Hematopoietic multipotent progenitor cell treated with erythropoietin and hydrocortisone succinate and interleukin-3 and kit ligand, for 15 days (in vitro differentiated cells): ENCODE data around the gene TMPRSS9.

Experiments used
- DNase-seq: peaks from one replicate; pipeline ENCODE4 v3.0.0-alpha.2; 2015; ENCODE audit warnings: low spot score

TMPRSS9 gene

DNA sequence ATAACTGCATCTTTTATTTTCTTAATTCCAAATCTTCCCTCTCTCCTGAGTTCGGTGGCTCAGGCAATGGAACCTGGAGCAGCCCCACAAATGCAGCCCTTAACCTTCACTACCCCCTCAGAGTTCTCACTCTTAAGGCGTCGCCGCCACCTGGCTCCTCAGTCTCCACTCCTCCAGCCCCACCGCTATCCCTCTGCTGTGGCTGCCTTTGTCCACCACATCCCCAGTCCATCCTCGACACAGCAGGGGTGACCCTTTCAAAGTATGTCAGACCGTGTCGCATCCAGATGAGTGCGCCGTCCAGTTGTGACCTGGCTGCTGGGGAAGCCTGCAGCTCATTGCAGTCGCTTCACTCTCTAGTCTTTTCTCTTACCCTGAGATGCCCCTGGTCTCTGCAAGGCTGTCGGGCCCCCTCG, 30.6 kb upstream of the TMPRSS9 start:
- DNase-seq = no peak

DNA sequence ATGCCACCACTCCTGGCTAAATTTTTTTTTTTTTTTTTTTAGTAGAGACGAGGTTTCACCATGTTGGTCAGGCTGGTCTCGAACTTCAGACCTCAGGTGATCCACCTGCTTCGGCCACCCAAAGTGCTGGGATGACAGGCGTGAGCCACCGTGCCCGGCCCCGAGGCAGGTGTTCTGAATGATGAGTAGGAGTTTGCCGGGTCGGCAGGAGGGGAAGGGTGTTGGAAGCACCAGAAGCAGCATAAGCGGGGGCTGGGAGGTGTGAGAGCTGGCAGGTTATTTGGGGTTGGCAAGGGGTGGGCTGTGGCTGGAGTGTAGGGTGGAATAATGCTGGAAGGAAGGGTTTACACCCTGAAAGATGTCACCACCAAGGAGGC, 29.8 kb upstream of the TMPRSS9 start:
- DNase-seq = no peak

DNA sequence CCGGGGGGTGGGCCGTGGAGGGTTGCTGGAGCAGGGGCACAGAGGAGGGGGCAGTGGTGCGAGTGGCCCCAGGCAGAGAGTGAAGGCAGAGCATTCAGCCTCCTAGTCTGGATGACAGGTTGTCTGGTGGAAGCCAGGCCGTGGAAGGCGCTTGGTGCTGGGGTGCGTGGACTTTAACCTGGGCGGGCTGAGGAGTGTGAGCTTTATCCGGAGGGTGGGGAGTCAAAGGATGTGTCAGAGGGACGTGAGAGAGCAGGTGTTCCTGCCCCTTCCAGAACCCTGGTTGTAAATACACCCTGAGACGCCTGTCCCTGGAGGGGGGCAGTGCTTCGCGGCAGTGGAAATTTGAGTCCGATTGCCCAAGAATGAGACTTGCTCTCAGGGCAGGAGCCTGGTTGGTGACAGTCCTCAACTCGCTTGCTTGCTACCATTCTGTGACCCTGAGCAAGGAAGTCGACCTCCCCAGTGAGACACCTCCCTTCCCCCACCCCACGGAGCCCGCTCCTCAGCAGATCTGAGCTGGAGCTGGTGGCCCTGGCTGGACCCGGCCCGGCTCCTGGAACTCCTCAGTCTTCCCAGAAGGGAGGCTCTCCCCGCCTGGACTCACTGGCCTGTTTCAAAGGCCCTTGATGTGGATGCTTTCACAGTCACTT, 29.3 kb upstream of the TMPRSS9 start:
- DNase-seq = no peak

DNA sequence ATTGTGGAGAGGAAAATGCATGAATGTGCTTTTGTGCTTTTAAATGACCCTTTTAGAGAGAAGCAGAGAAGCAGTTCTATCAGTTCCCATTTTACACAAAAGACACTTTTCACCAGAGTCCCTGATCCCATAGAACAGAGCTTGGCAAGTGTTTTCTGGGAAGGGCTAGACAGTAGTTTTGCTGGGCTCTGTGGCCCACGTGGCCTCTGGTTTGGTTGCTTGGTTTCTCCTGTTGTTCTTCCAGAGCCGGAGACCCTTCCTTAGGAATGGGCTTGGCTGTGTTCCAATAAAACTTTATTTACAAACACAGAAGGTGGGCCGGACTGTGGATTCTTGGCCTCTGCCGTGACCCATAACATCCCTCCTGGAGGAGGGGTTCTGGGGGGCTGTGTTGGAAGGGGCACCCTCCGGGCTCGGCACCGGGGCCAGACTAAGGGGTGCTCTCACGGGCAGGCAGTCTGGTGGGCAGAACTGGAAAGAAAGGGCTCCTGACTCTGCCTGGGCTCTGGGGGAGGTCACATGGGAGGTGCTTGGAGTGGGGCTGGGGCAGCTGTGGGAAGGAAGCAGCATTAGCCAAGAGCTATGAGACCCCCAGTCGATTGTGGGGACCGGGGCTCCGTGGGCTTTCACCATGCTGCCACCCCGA, 28.3 kb upstream of the TMPRSS9 start:
- DNase-seq = no peak

DNA sequence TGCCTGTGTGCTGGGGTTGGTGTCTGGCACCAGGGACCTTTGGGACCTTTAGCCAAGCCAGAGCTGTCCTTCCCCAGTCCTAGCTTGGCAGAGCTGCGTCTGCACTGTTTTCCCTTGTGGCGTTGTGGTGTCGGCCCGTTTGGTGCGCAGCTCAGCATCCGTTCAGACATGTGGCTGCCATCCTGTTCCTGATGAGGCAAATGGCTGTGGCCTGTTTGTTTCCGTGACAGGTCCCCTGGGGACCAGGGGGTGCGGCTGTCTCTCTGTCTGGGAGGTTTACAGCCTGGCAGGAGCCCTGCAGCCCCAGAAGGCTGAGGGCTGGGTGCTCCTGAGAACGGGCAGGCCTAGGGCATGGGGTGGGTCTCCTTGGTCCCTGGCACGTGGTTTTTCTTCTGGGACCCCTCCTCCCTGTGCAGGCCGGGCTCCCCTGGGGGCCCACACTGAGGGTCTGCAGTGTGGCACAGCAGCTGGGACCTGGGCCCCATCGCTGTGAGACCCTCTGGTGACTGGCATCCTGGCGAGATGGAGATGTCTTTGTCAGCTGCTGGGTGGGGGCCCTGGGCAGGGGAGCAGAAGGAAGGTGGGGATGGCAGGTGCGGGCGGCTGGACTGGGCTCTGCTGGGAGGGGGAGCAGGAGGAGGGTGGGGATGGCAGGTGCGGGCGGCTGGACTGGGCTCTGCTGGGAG, 27.6 kb upstream of the TMPRSS9 start:
- DNase-seq = no peak

DNA sequence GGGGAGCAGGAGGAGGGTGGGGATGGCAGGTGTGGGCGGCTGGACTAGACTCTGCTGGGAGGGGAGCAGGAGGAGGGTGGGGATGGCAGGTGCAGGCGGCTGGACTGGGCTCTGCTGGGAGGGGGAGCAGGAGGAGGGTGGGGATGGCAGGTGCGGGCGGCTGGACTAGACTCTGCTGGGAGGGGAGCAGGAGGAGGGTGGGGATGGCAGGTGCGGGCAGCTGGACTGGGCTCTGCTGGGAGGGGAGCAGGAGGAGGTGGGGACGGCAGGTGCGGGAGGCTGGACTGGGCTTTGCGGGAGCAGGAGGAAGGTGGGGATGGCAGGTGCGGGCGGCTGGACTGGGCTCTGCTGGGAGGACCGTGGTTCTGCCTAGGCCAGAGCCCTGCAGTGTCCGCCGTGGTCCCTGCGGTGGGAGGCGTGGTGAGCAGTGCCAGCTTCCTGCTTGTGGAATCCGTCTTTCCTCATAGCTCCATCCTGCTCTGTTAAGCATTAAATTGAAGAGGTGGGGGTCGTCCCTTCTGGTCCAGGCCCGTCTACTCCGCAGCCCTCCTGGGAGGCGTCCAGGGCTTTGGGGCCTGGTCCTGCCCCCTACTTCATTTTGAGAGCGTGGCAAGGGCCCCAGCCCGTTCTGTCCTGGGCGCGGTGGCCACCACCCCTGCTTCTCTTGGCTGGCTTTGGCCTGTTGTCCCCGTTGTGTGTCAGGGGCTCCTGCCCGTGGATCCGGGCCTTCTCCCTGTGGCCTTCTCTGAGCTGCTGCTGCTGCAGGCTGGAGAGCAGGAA, 26.8 kb upstream of the TMPRSS9 start:
- no peak for DNase-seq

DNA sequence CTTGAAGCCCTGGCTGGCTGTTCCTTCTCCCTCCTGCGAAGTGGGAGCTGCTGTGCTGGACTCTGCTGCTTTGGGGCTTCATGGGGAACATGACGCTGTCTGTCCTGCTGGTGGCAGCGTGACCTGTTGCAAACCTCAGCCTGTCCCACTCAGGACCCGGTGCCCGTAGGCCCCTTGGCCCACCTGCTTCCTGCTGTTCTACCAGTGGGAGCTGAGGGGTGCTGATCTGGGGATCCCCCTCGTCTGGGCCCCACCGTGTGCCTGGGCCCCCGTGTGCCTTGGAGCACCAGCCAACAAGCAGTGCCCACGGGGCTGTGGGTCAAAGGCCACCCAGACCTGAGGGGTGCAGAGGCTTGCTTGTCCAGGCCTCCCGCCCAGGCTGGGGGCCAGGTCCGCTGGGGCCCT, 26.3 kb upstream of the TMPRSS9 start:
- DNase-seq = no peak

DNA sequence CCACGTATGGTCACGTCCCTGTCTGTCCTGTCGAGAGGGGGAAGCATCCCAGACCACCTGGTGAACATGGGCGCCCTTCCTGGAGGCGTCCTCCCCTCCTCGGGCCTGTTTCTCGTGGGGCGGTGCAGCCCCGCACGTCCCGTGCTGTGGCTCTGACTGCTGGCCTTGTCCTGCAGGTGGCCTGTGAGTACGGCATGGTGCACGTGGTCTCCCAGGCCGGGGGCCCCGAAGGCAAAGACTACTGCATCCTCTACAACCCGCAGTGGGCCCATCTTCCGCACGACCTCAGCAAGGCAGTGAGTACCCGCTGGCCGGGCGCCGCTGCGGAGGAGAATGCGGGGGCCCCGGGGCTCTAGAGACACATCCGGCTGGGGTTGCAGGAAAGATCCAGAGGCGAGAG, 25.6 kb upstream of the TMPRSS9 start:
- no peak for DNase-seq

DNA sequence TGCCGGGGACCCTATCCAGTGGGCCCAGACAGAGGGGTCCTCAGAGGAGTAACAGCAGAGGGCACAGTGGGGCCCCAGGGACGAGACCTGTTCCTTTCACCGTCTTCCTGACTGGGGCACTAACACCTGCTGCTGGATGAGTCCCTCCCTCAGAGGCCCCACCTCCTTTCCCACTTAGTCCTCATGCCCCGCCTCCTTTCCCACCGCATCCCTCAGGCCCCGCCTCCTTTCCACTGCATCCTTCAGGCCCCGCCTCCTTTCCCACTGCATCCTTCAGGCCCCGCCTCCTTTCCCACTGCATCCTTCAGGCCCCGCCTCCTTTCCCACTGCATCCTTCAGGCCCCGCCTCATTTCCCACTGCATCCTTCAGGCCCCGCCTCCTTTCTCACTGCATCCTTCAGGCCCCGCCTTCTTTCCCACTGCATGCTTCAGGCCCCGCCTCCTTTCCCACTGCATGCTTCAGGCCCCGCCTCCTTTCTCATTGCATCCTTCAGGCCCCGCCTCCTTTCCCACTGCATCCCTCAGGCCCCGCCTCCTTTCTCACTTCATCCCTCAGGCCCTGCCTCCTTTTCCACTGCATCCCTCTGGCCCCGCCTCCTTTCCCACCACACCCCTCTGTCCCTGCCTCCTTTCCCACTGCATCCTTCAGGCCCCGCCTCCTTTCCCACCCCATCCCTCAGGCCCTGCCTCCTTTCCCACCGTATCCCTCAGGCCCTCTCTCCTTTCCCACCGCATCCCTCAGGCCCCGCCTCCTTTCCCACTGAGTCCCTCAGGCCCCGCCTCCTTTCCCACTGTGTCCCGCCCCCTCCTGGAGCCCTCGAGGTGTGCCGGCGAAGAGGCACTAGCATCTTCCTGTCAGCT, 24.8 kb upstream of the TMPRSS9 start:
- no peak for DNase-seq

DNA sequence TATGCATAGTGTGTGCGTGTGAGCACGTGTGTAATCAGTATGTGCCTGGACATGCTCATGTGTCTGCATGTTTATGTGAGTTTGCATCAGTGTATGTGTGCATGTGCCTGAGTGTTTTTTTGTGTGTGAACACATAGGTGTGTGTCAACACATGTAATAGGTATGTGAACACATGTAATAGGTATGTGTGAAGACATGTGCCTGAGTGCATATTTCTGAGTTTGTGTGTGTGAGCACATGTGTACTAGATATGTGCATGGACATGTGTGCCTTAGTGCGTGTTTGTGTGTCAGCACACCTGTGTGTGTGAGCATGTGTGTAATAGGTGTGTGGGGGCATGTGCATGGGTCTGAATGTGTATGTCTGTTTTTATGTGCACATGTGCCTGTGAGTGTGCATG, 24.2 kb upstream of the TMPRSS9 start:
- DNase-seq = no peak

DNA sequence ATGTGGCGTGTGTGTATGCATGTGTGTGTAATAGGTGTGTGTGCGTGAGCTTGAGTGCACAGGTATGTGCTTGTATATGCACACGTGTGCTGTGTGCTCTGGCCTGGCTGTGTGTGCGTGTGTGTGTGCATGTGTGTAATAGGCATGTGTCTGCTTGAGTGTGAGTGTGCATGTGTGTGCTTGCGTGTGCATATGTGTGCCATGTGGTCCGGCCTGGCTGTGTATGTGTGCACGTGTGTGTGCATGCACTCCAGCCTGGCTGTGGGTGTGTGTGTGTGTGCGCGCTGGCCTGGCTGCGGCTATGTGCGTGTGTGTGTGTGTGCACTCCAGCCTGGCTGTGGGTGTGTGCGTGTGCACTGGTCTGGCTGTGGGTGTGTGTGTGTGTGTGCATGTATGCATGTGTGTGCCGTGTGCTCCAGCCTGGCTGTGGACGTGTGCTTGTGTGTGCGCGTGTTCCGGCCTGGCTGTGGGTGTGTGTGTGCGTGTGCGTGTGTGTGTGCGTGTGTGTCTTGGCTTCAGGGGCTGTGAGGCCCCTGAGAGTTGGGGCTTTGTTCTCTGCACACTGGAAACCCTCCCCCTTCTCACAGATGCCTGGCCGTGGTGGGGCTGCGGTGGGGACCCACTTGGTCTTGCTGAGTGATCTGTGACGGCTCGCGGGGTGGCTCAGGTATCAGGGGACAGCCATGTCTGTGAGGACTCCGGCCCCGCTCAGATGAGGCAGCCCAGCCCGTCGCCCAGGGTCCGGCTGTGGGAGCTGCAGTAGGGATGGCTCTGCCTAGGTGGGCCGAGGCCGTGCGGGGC, 23.3 kb upstream of the TMPRSS9 start:
- no peak for DNase-seq

DNA sequence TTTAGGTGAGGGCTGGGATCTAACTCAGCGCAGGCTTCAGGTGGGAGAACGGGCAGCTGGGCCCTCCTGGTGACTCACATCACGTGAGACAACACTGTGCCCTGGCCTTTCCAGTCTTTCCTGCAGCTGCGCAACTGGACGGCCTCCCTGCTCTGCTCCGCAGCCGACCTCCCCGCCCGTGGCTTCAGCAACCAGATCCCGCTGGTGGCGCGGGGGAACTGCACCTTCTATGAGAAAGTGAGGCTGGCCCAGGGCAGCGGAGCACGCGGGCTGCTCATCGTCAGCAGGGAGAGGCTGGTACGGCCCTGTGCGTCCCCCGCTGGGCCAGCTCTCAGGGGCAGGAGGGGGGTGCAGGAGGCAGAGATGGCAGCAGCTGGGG, 22.7 kb upstream of the TMPRSS9 start:
- no peak for DNase-seq

DNA sequence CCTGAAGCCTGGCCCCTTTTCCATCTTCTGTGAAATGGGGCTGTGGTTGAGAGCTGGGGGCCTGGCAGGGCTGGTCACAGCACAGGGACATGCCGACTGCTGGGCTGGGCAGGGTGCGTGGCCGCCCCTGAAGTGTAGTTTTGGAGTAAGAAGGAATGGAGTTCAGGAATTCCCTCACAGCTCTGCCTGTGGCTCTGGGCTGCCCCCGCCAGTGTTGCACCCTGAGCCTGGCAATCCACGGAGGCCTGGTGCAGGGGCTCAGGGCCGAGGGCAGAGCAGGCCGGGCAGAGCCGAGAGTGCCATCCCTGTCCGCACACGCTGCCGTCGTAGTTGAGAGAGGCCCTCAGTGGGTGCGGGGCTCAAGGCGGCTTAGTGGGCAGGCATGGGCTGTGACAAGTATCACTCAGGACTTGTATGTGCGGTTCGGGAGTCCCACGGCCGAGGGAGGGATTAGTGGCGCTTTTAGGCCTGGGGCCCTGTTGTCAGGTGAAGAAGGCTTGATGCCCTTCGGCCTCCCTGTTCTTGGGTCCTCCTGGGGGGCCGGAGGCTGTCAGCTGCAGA, 21.9 kb upstream of the TMPRSS9 start:
- no peak for DNase-seq

DNA sequence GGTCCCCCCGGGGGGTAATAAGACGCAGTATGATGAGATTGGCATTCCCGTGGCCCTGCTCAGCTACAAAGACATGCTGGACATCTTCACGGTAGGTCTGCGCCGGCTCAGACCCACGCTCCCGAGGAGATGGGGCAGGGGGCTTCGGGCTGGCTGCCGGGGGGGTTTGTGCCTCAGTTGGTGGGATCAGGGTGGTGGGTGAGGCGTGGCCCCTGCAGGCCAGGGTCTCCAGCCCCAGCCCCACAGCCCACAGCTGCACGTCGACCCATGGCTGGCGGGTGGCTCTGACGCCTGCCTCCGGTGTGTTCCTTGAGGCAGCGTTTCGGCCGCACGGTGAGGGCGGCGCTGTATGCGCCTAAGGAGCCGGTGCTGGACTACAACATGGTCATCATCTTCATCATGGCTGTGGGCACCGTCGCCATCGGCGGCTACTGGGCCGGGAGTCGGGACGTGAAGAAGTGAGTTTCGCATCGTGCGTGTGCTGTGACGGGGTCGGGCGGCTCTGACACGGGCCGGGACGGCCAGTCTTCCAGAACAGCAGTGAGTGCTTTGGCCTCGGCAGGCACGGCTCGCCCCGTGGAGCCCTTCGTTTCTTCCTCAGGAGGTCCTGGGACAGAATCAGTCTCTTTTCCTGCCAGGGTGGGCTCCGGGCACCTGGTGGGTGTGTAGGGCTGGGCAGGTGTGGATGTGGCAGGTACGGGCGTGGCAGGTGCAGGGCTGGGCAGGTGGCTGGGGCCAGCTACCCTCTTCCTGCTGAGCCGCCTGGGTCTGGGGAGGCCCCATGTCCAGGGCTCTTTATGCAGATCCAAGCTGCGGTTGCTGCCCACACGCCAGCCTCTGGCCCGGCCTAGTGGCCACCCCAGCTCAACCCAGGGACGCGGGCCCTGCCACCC, 21.1 kb upstream of the TMPRSS9 start:
- DNase-seq = no peak

DNA sequence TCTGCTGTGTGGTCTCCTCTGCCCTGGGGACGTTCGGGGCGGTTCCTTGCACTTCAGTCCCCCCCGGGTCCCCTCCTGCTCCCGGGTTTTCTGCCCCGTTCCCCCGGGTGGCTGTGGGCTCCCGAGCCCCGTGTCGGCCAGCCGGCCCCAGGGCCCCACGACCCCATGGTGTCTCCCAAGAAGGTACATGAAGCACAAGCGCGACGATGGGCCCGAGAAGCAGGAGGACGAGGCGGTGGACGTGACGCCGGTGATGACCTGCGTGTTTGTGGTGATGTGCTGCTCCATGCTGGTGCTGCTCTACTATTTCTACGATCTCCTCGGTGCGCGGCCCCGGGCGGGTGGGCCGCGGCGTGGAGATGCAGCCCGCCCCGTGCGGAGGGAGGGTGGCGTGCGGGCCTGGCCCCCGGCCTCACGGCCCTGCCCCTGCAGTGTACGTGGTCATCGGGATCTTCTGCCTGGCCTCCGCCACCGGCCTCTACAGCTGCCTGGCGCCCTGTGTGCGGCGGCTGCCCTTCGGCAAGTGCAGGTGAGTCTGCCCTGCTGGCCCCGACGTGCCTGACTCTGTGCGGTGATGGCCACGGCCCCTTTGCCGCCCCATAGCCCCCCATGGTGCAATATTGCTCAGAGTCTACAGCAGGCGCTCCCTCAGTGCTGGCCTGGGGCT, 20.3 kb upstream of the TMPRSS9 start:
- no peak for DNase-seq

DNA sequence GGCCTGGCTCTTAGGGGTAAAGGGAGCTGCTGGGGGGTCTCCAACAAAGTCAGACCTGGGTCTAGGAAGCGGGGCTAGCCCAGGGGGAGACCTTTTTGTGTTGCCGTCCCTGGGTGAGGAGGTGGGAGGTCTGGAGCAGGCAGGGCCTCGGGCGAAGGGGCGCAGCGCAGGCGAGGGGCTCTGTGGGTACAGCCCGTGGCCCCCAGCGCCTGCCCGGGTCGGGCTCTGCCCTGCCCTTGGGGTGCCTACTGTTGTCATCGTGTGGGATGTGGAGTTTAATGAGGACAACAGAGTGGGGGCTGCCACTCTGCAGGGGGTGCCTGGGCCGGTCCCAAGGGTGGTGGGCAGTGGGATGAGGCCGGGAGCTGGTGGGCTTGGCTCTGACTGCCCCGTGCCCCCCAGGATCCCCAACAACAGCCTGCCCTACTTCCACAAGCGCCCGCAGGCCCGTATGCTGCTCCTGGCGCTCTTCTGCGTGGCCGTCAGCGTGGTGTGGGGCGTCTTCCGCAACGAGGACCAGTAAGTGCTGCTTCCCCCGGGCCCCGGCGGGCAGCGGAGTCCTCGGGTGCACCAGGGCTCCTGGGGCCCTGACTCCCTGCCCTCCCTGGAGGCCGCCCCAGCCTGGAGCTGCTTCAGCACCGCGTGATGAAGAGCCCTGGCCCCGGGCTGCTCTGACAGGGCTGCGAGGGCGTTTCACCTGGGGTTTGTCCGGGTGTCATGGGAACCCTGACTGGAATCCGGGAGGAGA, 19.4 kb upstream of the TMPRSS9 start:
- DNase-seq = no peak

DNA sequence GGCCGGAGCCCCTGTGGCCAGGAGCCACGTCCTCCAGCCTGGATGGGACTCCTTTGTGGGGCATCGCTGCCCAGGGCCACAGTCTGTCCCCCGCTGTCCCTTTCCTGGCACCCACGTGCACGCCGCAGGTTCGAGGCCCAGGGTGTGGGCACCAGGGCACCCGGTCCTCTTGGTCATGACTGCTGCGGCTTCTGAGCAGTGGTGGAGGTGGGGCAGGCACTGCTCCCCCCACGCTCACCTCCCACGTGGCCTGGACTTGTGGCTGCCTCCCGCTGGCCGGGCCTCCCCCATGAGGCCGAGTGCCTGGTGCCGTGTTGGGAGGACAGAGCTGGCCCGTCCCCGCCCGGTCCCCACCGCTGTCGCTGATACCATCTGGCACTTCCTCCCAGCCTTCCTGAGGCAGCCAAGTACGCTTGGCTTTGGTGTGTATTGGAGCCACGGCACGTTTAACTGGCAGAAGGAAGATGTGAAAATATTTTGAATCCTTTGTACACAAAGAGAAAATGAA, 18.8 kb upstream of the TMPRSS9 start:
- DNase-seq = no peak

DNA sequence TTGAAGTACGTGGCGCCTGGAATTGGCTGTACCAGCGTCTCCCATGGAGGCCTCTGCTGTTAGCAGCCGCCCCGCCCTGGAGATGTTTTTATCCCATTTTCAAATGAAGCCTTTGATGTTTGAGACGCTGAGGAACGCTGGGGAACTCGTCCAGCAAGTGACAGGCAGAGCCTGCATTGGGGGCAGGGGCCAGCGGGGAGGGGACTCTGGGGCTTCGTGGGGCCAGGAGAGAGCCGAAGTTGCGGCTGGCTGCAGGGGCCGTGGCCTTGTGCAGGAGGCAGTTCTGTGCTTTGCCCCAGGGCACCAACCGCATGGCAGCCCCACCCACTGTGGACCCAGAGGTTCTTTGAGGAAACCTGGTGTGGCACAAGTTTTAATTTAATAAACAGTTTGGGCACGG, 18.1 kb upstream of the TMPRSS9 start:
- DNase-seq = no peak
